IPS-NIHi7 (cell line): ENCODE data around the gene MYO5A.
"Not testable (repeated sequence)": the region's sequence is repeated elsewhere in the genome, so short reads cannot be mapped to it uniquely, and the experiment has no call there.

Source experiments
- DNase-seq: peaks from one replicate; pipeline ENCODE4 v3.0.0; 2012; ENCODE audit warnings: mixed read lengths; ENCODE audit errors: extremely low spot score

Gene MYO5A

GRCh38 chr15:52505151-52505550 is 23.5 kb downstream of the MYO5A start:
- no peak for DNase-seq

- DNase-seq: no peak
Measured at GRCh38 chr15:52503788-52504496, 24.7 kb downstream of the MYO5A start.

- DNase-seq: no peak
Measured at GRCh38 chr15:52502608-52503007, 26.1 kb downstream of the MYO5A start.

GRCh38 chr15:52499506-52499905 is 29.2 kb downstream of the MYO5A start:
- DNase-seq: no peak

- DNase-seq: no peak
Measured at GRCh38 chr15:52498706-52499105, 30.0 kb downstream of the MYO5A start.

GRCh38 chr15:52496776-52497470 is 31.8 kb downstream of the MYO5A start:
- no peak for DNase-seq

GRCh38 chr15:52496175-52496574 is 32.5 kb downstream of the MYO5A start:
- no peak for DNase-seq

- DNase-seq: no peak
Measured at GRCh38 chr15:52495125-52495524, 33.6 kb downstream of the MYO5A start.

GRCh38 chr15:52493968-52494367 is 34.7 kb downstream of the MYO5A start:
- no peak for DNase-seq

GRCh38 chr15:52492132-52492531 is 36.5 kb downstream of the MYO5A start:
- no peak for DNase-seq

- no peak for DNase-seq
Measured at GRCh38 chr15:52491472-52491871, 37.2 kb downstream of the MYO5A start.

- DNase-seq: not testable (repeated sequence)
Measured at GRCh38 chr15:52489430-52489829, 39.2 kb downstream of the MYO5A start.

GRCh38 chr15:52488830-52489229 is 39.9 kb downstream of the MYO5A start:
- DNase-seq: no peak

GRCh38 chr15:52486003-52486996 is 42.4 kb downstream of the MYO5A start:
- DNase-seq: peak; percentile 28

- DNase-seq: no peak
Measured at GRCh38 chr15:52485290-52485689, 43.4 kb downstream of the MYO5A start.

- no peak for DNase-seq
Measured at GRCh38 chr15:52483707-52484106, 45.0 kb downstream of the MYO5A start.

- no peak for DNase-seq
Measured at GRCh38 chr15:52481915-52482314, 46.8 kb downstream of the MYO5A start.

- DNase-seq: no peak
Measured at GRCh38 chr15:52480990-52481389, 47.7 kb downstream of the MYO5A start.

GRCh38 chr15:52466716-52467115 is 62.0 kb downstream of the MYO5A start:
- DNase-seq: no peak

GRCh38 chr15:52466134-52466701 is 62.5 kb downstream of the MYO5A start:
- DNase-seq: peak; percentile 67

- DNase-seq: no peak
Measured at GRCh38 chr15:52464478-52464877, 64.2 kb downstream of the MYO5A start.

GRCh38 chr15:52464040-52464439 is 64.6 kb downstream of the MYO5A start:
- no peak for DNase-seq
